ENCODE data around the gene RHO. TPM values are rescaled to one million over a fixed set of nuclear protein-coding genes. Genes with fewer than 3 reads are reported as not detected.

RHO gene
- total RNA-seq, 2 experiments from 2014 or later, result not detected

GRCh38 chr3:129536804-129537203 lies 8.4 kb downstream of the RHO start:
- Histone ChIP-seq H3K27ac (ENCODE audit: low read depth in 1 of 2, low read length in 2 of 2) (no peak overlapping the region), H3K4me1 (ENCODE audit: insufficient read depth, low read length) (no peaks in the 10 kb centered on the region), H3K27me3 (ENCODE audit: control insufficient read depth in 1 of 2, insufficient read depth in 2 of 2, low read length in 2 of 2) (no peaks in the 10 kb centered on the region), H3K36me3 (ENCODE audit: insufficient read depth, low read length) (no peaks in the 10 kb centered on the region), H3K4me3 (ENCODE audit: low read length) (no peak overlapping the region), H3K9me3 (ENCODE audit: control insufficient read depth in 1 of 2, insufficient read depth in 1 of 2, low read length in 2 of 2) (no peaks in the 10 kb centered on the region)
- Mint-ChIP-seq H3K27me3 (no peaks in the 10 kb centered on the region), H3K36me3 (ENCODE audit: low read depth) (no peaks in the 10 kb centered on the region), H3K9me3 (no peaks in the 10 kb centered on the region), H3K4me1 (ENCODE audit: low read depth) (no peaks in the 10 kb centered on the region), H3K27ac (no peak overlapping the region), H3K4me3 (no peak overlapping the region)
- DNase-seq (no peak), ATAC-seq (ENCODE audit: poor library complexity) (no peak)
- no peak for TF ChIP-seq CTCF (IDR thresholded peaks at IDR 0.05)
- intact Hi-C loops (cut with DNase I, micrococcal nuclease), result no loop called here
- POLR2A ChIA-PET, result no interaction called here
- CTCF ChIA-PET, result no interaction called here

DNA sequence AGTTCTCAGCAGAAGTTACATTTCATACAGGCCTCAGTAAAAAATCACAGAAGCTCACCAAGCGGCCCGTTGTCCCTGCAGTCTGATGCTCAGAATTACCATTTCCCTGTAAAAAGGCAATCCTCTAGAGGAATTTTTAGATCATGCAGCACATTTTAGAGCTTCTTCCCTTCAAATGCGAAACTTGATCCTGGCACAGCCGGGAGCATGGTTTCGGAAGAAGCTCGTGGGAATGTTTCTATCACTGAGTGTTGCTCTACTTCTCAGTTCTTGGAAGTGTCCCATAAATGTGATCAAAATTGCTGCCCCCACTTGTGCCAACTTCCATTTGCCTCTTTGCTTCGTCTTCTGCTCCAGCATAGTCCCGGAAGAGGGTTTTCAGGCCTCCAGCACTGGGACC lies 10.8 kb downstream of the RHO start:
- H3K27ac ChIP-seq (ENCODE audit: low read depth in 1 of 2, low read length in 2 of 2), result no peak overlapping the region
- no peaks in the 10 kb centered on the region for H3K4me1 ChIP-seq (ENCODE audit: insufficient read depth, low read length)
- no peak for ATAC-seq (ENCODE audit: poor library complexity)
- Mint-ChIP-seq H3K27me3 (no peaks in the 10 kb centered on the region), H3K4me1 (ENCODE audit: low read depth) (no peaks in the 10 kb centered on the region), H3K4me3 (no peak overlapping the region), H3K27ac (no peak overlapping the region), H3K9me3 (no peaks in the 10 kb centered on the region), H3K36me3 (ENCODE audit: low read depth) (no peaks in the 10 kb centered on the region)
- no peak overlapping the region for H3K4me3 ChIP-seq (ENCODE audit: low read length)
- H3K9me3 ChIP-seq (ENCODE audit: control insufficient read depth in 1 of 2, insufficient read depth in 1 of 2, low read length in 2 of 2), result no peaks in the 10 kb centered on the region
- ChIA-PET CTCF (no interaction called here), POLR2A (no interaction called here)
- no peak for TF ChIP-seq CTCF (IDR thresholded peaks at IDR 0.05)
- DNase-seq, result no peak
- no peaks in the 10 kb centered on the region for H3K36me3 ChIP-seq (ENCODE audit: insufficient read depth, low read length)
- intact Hi-C loops (cut with DNase I, micrococcal nuclease), result no loop called here
- H3K27me3 ChIP-seq (ENCODE audit: control insufficient read depth in 1 of 2, insufficient read depth in 2 of 2, low read length in 2 of 2), result no peaks in the 10 kb centered on the region

DNA sequence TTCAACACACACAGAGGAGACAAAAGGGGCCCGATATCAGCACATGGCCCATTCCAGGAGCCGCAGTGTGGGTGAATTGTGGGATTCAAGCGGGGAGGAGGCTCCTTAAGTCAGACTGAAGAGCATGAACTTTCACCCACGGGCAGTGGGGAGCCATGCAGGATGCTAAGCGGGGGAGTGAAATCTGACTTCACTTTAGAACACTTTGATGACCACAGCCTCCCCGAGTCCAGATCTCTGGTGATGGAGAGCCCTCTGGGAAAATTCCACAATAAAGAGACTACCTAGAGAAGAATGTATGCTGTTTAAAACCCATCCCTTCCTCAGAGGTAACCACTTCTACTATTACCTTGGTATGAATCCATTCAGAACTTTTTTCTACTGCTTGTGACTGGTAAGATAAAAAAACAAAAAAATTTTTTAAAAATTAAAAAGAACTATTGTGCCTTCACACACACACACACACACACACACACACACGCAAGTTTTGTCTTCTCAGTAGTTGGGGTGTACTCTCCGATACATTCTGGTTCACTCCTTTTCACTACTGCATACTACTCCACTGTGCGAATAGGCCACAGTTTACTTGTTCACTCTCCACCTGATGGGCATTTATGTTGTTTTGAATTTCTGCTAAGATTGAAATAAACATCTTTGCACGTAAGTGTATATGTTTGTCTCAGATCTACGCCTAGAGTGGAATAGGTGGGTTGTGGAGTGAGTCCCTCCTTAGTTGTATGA lies 12.5 kb downstream of the RHO start:
- Histone ChIP-seq H3K27me3 (ENCODE audit: control insufficient read depth in 1 of 2, insufficient read depth in 2 of 2, low read length in 2 of 2) (no peaks in the 10 kb centered on the region), H3K4me3 (ENCODE audit: low read length) (no peak overlapping the region), H3K27ac (ENCODE audit: low read depth in 1 of 2, low read length in 2 of 2) (no peak overlapping the region), H3K9me3 (ENCODE audit: control insufficient read depth in 1 of 2, insufficient read depth in 1 of 2, low read length in 2 of 2) (no peaks in the 10 kb centered on the region), H3K4me1 (ENCODE audit: insufficient read depth, low read length) (no peaks in the 10 kb centered on the region), H3K36me3 (ENCODE audit: insufficient read depth, low read length) (no peaks in the 10 kb centered on the region)
- Mint-ChIP-seq H3K4me1 (ENCODE audit: low read depth) (no peaks in the 10 kb centered on the region), H3K27me3 (no peaks in the 10 kb centered on the region), H3K27ac (no peak overlapping the region), H3K36me3 (ENCODE audit: low read depth) (no peaks in the 10 kb centered on the region), H3K9me3 (no peaks in the 10 kb centered on the region), H3K4me3 (no peak overlapping the region)
- ChIA-PET POLR2A (no interaction called here), CTCF (no interaction called here)
- no peak for TF ChIP-seq CTCF (IDR thresholded peaks at IDR 0.05)
- ATAC-seq (ENCODE audit: poor library complexity) (no peak), DNase-seq (no peak)
- intact Hi-C loops (cut with DNase I, micrococcal nuclease), result no loop called here
